Lower leg skin (tissue), 4 donors: Measurements from ENCODE around the gene MOK. TPM values are rescaled to one million over a fixed set of nuclear protein-coding genes. Genes with fewer than 3 reads are reported as not detected.

Source experiments
- DNase-seq, 2 donors: peaks; one replicate each; pipeline ENCODE4 v3.0.0-alpha.2; 2019; ENCODE audit warnings: low spot score in 2 of 2
- H3K4me3 ChIP-seq: fragments of 200-600 bp; sonication (generic); 2 replicates; pipeline ENCODE4 v1.5.1; 2017; ENCODE audit warnings: mild to moderate bottlenecking, low read depth; ENCODE audit not compliant: poor library complexity, severe bottlenecking
- CTCF ChIP-seq, 3 donors: fragments of 450-650 bp; IDR thresholded peaks; one replicate each; pipeline ENCODE4 v1.5.1; 2016; ENCODE audit warnings: antibody characterized with exemption in 3 of 3, mild to moderate bottlenecking in 3 of 3, moderate library complexity in 2 of 3
- POLR2A ChIP-seq, 2 donors: fragments of 450-650 bp; IDR thresholded peaks; one replicate each; pipeline ENCODE4 v1.6.1; 2016 to 2017; ENCODE audit warnings: antibody characterized with exemption in 2 of 2, mild to moderate bottlenecking in 1 of 2, moderate library complexity in 1 of 2
- WGBS, 2 donors: methylation state at CpG; one replicate each; pipeline ENCODE4 v1.1.5; 2018; 5-methylcytosine and 5-hydroxymethylcytosine counted together
- intact Hi-C: fragments of 100-400 bp; cut with DNase I; formaldehyde crosslinking; loops from one replicate; pipeline ENCODE4 v1.15.0; 2023; ENCODE audit warnings: low total_unique reads
- total RNA-seq, 4 donors: library from RNA; depleted of rRNA; stranded (reverse); fragments of >200 nt; gene quantifications; one replicate each; pipeline ENCODE4 v1.1.0, GENCODE V29; 2016

MOK gene
- total RNA-seq, 4 donors from 2014 or later: 2.1 to 12.2 (median 7.8) TPM

- DNase-seq: no peak
- no peak for TF ChIP-seq POLR2A (IDR thresholded peaks at IDR 0.05)
- TF ChIP-seq CTCF (IDR thresholded peaks at IDR 0.05): no peak
- intact Hi-C loops: loop anchor here (5.0 kb wide), 1 partner anchor 1920 kb away; no protein-coding TSS in a partner anchor
- WGBS, 2 donors: 80 to 86% methylated on average over 8 to 13 of the region's 13 CpGs
- H3K4me3 ChIP-seq: no peak overlapping the region
Observed at GRCh38 chr14:102222009-102222575, 82.9 kb downstream of the MOK start.

- WGBS, 2 donors: 36 to 38% methylated on average over 7 of the region's 7 CpGs
- no peak for DNase-seq
- intact Hi-C loops: loop anchor here (5.0 kb wide), 1 partner anchor 1921 kb away; no protein-coding TSS in a partner anchor
- TF ChIP-seq CTCF (IDR thresholded peaks at IDR 0.05) (no peak), POLR2A (IDR thresholded peaks at IDR 0.05) (no peak)
- no peak overlapping the region for H3K4me3 ChIP-seq
Observed at GRCh38 chr14:102221026-102221425, 83.9 kb downstream of the MOK start.

GRCh38 chr14:102220031-102220430 lies 84.9 kb downstream of the MOK start:
- 82 to 88% methylated on average over 11 to 12 of the region's 12 CpGs for WGBS, 2 donors
- TF ChIP-seq CTCF (IDR thresholded peaks at IDR 0.05) (no peak), POLR2A (IDR thresholded peaks at IDR 0.05) (no peak)
- no peak for DNase-seq
- intact Hi-C loops: loop anchor here (5.0 kb wide), 1 partner anchor 1922 kb away; no protein-coding TSS in a partner anchor
- no peak overlapping the region for H3K4me3 ChIP-seq

- 90 to 91% methylated on average over 16 of the region's 16 CpGs for WGBS, 2 donors
- no peak for TF ChIP-seq POLR2A (IDR thresholded peaks at IDR 0.05)
- TF ChIP-seq CTCF (IDR thresholded peaks at IDR 0.05): no peak
- H3K4me3 ChIP-seq: no peak overlapping the region
- intact Hi-C loops: no loop called here
- no peak for DNase-seq
Observed at GRCh38 chr14:102219316-102219715, 85.6 kb downstream of the MOK start.

GRCh38 chr14:102218688-102219087 lies 86.3 kb downstream of the MOK start:
- no peak overlapping the region for H3K4me3 ChIP-seq
- intact Hi-C loops: no loop called here
- no peak for DNase-seq
- 83 to 85% methylated on average over 7 to 16 of the region's 16 CpGs for WGBS, 2 donors
- TF ChIP-seq POLR2A (IDR thresholded peaks at IDR 0.05): no peak
- TF ChIP-seq CTCF (IDR thresholded peaks at IDR 0.05): no peak

- WGBS, 2 donors: 85 to 89% methylated on average over 14 of the region's 14 CpGs
- intact Hi-C loops: no loop called here
- H3K4me3 ChIP-seq: no peak overlapping the region
- TF ChIP-seq POLR2A (IDR thresholded peaks at IDR 0.05) (no peak), CTCF (IDR thresholded peaks at IDR 0.05) (no peak)
- DNase-seq: no peak
Observed at GRCh38 chr14:102217987-102218421, 87.0 kb downstream of the MOK start.
